GM18870 (cell line): ENCODE measurements around the gene SAMD10.
"Not testable (repeated sequence)": the region's sequence is repeated elsewhere in the genome, so short reads cannot be mapped to it uniquely, and the experiment has no call there.

Experiments
- ATAC-seq: cut with Tn5 transposase; IDR thresholded peaks from one replicate; pipeline ENCODE4 v1.9.1; 2021; ENCODE audit warnings: moderate library complexity; ENCODE audit not compliant: unreplicated experiment

SAMD10 gene

DNA sequence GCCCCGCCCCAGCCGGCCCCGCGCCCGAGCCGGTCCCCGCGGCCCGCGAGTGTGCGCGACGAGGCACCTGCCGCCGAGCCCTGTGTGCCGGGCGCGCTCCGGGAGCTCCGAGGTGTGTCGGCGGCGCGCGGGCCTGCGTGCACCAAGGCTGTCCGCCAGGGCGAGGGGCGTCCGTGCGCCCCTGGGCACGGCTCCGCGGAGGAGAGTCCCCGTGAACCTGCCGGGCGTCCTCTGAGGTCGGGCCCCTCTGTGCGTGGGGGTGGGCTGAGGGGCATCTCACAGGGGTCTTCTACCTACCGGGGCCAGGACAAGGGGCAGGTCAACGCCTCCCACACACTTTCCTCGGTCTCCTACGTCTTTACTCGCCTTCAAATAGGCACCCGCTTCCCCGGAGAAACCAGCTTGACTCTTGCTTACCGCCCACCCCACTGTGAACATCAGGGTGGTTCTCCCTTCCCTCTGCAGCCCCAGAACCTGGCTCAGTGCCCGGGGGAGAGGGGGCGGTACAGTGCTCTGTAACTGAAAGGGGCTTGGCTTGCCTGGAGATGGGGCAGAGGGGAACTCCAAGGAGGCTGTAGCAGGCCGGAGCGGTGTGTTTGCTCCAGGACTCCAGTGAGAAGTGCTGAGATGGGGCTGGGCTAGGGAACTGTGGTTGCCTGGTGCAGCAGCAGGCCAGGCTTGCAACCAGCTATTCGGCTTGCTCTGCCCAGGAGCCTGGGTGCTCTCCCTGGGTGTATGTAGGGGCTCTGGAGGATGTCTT, at the start of gene SAMD10:
TSS of gene SAMD10 (minus strand) at position 86 of the 760 bp plus-strand sequence. CDS start 175 bp downstream, outside the sequence.
- ATAC-seq, result no peak

GRCh38 chr20:64027981-64028685, 48.7 kb upstream of the SAMD10 start:
- no peak for ATAC-seq

- ATAC-seq, result no peak
These were observed 46.5 kb upstream of the SAMD10 start for GRCh38 chr20:64025826-64026412.

GRCh38 chr20:64025101-64025825, 45.8 kb upstream of the SAMD10 start:
- no peak for ATAC-seq

GRCh38 chr20:64024141-64024990, 44.9 kb upstream of the SAMD10 start:
- ATAC-seq, result no peak

GRCh38 chr20:64023361-64024140, 44.1 kb upstream of the SAMD10 start:
- no peak for ATAC-seq

DNA sequence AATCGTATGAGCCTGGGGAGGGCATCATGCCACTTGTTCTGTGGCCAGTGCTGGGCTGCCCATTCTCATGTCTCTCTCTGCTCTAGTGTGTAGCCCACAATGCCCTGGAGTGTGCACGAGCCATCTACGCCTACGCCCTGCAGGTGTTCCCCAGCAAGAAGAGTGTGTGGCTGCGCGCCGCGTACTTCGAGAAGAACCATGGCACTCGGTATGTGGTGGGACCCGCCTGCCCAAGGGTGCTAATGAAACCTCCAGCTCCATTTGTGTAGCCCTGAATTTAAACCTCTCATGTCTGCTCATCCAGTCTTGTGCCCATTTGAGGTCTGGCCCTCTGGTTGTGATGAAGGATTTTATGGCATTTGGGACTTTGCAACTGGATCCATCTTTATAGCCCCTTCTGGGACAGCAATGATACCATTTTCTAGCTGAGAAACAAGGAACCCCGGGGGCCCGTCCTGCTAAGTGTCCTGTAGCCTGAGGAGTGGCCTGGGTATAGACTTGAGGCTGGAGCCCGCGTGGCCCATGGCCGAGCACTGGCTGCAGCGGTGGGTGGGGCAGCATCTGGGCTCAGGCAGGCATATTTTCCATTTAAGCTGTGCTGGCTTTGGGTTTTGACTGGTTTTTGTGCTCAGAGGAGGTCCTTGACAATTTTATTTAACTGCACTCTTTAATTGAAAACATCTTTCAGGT, 43.4 kb upstream of the SAMD10 start:
- ATAC-seq, result no peak

DNA sequence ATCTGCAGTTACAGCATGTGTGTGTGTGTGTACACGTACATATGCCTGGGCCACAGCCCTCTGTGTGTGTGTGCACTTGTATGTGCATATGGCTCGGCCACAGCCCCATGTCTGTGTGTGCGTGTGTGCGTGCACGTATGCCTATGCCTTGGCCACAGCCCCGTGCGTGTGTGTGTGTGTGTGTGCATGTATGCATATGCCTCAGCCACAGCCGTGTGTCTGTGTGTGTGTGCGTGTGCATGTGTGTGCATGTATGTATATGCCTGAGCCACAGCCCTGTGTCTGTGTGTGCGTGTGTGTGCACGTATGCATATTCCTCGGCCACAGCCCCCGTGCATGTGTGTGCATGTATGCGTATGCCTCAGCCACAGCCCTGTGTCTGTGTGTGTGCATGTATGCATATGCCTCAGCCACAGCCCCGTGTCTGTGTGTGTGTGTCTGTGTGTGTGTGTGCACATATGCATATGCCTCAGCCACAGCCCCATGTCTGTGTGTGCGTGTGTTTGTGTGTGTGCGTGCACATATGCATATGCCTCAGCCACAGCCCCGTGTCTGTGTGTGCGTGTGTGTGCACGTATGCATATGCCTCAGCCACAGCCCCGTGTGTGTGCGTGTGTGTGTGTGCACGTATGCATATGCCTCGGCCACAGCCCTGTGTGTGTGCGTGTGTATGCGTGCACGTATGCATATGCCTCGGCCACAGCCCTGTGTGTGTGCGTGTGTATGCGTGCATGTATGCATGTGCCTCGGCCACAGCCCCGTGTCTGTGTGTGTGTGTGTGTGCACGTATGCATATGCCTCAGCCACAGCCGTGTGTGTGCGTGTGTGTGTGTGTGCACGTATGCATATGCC, 41.9 kb upstream of the SAMD10 start:
- no peak for ATAC-seq

DNA sequence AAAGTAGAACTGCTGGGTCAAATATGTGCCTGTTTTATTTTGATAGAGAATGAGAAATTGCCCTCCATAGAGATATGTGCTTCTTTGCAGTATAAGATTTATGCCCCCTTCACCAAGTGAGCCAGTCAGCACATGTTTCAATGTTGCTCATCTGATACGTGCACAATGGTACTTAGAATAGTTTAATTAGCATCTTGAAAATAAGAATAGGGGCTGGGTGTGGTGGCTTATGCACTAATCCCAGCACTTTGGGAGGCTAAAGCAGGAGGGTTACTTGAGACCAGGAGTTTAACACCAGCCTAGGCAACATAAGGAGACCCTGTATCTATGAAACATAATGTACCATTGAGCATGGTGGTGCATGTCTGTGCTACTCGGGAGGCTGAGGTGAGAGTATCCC, 36.2 kb upstream of the SAMD10 start:
- ATAC-seq, result no peak

- not testable (repeated sequence) for ATAC-seq
These were observed 33.1 kb upstream of the SAMD10 start for GRCh38 chr20:64012385-64013154.

DNA sequence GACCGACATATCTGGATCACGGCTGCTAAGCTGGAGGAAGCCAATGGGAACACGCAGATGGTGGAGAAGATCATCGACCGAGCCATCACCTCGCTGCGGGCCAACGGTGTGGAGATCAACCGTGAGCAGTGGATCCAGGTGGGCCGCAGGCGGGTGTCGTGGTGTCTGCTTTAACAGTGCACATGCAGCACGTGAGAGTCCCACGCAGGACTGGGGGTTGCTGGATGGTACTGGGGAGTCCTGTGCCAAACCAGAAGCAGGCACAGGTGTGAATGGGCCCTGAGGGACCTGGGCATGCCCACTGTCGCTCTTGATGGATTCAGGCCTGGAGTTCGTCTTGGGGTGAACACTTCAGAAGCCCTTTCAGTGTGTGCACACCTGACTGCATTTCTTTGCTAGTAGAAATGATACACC, 31.9 kb upstream of the SAMD10 start:
- no peak for ATAC-seq

GRCh38 chr20:64010711-64011237, 31.3 kb upstream of the SAMD10 start:
- ATAC-seq, result no peak

DNA sequence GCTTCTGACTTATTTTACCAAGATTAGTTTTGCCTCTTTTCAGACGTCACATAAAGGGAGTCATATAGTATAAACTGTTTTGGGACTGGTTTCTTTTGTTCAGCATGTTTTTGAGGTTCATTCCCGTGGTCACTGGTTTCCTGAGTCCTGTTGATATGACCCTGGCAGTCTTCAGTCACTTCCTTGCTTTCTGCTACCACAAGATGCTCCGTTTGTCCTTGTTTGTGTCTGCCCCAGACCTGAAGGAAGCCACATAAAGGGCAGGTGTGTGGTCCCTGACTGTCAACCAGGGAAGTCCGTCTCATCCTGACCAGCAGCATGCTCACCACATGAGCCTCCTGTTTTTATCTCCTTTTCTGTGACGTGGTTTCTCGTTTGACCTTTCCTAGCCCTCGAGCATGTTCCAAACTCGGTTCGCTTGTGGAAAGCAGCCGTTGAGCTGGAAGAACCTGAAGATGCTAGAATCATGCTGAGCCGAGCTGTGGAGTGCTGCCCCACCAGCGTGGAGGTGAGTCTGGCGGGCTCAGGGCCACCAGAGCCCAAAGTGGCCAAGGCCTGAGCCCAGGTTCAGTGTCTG, 30.5 kb upstream of the SAMD10 start:
- ATAC-seq, result no peak

GRCh38 chr20:64006902-64007301, 27.5 kb upstream of the SAMD10 start:
- ATAC-seq, result no peak

- no peak for ATAC-seq
These were observed 27.0 kb upstream of the SAMD10 start for GRCh38 chr20:64006490-64006889.

DNA sequence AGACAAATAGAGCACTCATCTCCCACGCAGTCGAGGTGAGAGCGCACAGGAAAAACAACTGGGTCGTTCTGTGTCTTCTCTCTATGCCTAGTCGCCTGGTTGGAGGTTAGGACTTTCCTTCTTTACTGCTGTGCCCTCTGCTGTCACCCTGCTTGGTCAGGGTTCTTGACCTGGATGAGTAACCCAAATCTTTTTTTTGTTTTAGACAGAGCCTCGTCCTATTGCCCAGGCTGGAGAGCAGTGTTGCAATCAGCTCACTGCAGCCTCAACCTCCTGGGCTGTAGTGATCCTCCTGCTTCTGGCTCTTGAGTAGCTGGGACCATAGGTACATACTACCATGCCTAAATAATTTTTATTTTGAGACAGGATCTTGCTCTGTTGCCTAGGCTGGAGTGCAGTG, 26.0 kb upstream of the SAMD10 start:
- ATAC-seq, result no peak
